ENCODE results near the gene MAN1B1.
A peak's percentile ranks its signal among the peaks of the same experiment; 100 is the strongest.

MAN1B1 gene

GRCh38 chr9:137086531-137087408, at the start of gene MAN1B1:
Gene MAN1B1, plus strand, starts transcription at chr9:137086985. Its CDS starts 15 bp downstream, at chr9:137087000.
- DNase-seq (ENCODE audit: low spot score): peak; percentile 99

GRCh38 chr9:137037035-137037434, 49.8 kb upstream of the MAN1B1 start:
- DNase-seq (ENCODE audit: low spot score): no peak

- DNase-seq (ENCODE audit: low spot score): no peak
These were observed 49.3 kb upstream of the MAN1B1 start for GRCh38 chr9:137037483-137037882.

DNA sequence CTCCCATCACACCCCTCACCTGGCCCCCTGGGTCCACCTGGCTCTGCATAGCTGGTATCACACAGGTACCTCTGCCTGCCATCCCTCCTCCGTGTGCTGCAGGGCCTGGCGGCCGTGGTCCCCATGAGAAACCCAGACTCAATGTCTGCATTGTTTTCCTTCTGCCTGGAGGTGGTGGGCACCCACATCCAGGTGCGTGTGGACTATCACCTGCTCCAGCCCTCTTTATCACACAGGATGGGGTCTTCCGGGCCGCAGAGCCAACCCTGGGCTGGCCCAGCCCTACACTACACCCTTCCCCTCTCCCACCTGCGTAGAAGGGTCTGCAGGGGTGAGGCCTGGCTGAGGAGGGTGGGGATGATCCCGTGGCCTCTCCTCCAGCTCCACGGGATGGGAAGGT, 47.9 kb upstream of the MAN1B1 start:
- DNase-seq (ENCODE audit: low spot score): no peak

DNA sequence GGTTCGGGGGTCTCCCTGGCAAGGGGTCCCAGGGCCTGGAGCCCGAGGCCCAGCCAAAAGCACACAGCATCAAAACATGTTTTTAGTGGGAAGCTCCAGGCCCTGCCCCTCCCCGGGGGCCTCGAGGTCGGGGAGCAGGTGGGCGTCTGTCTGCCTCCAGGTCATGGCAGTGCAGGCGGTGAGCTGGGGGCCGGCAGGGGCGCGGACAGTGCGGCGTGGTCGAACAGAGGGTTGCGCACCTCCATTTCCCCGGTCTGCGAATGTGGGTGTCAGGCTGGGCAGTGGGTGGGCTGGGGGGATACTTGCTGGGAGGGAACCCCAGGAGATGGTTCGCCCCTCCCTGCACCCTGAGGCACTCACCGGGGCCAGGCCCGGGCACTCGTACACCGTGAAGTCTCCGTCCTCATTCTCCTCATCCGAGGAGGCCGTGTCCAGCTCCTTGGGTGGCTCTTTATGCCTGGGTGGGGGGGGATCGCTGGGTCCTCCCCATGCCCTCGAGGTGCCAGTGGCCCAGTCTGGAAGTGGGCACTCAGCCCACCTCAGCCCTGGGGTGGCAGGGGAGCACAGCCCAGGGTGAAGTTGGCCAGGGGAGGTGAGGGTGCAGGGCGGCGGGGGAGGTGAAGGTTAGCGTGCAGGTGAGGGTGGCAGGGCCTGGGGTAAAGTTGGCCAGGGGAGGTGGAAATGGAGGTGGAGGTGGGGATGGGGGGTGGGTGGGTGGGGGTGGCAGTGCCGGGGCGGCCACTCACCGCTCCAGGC, 47.0 kb upstream of the MAN1B1 start:
- DNase-seq (ENCODE audit: low spot score): no peak

DNA sequence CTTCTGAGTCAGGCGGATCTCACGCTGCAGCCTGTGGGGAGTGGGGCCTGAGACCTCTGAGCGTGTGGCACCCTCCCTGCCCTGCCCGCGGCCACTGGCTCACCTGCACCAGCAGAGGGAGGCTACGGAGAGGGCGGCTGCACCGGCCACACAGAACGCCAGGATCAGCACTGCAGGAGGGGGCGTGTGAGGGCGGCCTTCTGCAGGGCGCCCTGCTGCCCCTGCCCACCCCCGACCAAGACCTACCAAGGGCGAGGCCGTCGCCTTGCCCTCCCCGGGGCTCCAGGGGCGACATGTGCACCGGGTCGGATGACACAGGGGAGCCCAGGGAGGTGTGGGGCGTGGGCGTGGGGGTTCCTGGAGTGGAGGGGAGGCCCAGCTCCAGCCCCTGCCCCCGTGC, 46.2 kb upstream of the MAN1B1 start:
- DNase-seq (ENCODE audit: low spot score): no peak

- no peak for DNase-seq (ENCODE audit: low spot score)
These were observed 45.7 kb upstream of the MAN1B1 start for GRCh38 chr9:137041124-137041523.

GRCh38 chr9:137042751-137043727, 43.7 kb upstream of the MAN1B1 start:
- DNase-seq (ENCODE audit: low spot score): no peak

- DNase-seq (ENCODE audit: low spot score): no peak
These were observed 42.7 kb upstream of the MAN1B1 start for GRCh38 chr9:137044037-137044436.

DNA sequence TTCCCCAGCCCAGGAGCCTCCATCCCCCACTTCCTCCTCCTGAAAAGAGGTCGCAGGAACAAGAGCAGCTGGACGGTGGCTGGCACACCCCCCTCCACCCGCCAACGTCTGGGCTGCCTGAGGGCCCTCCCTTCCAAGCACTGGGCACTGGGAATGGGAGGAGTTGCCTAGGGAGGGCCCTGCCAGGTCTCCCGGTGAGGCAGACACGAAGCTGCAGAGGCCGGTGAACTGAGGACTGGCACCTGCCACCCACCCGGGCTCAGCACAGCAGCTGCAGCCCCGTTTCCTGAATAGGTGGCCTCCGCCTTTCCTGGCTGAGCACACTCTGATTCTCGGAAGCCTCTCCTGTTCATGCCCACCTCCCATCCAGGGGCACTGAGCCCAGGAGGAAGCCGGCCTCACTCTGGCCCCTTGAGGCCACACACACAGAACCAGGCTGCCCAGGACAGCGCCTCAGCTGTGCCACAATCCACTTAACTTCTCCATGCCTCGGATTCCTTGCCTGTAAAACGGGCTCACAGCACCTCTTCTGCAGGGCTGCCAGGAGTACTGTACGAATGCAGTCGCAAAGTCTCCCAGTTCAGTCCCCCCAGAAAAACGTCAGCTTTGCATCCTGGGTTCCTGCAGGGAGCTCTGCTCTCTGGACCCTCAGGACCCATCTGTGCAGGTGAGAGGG, 42.1 kb upstream of the MAN1B1 start:
- DNase-seq (ENCODE audit: low spot score): no peak

DNA sequence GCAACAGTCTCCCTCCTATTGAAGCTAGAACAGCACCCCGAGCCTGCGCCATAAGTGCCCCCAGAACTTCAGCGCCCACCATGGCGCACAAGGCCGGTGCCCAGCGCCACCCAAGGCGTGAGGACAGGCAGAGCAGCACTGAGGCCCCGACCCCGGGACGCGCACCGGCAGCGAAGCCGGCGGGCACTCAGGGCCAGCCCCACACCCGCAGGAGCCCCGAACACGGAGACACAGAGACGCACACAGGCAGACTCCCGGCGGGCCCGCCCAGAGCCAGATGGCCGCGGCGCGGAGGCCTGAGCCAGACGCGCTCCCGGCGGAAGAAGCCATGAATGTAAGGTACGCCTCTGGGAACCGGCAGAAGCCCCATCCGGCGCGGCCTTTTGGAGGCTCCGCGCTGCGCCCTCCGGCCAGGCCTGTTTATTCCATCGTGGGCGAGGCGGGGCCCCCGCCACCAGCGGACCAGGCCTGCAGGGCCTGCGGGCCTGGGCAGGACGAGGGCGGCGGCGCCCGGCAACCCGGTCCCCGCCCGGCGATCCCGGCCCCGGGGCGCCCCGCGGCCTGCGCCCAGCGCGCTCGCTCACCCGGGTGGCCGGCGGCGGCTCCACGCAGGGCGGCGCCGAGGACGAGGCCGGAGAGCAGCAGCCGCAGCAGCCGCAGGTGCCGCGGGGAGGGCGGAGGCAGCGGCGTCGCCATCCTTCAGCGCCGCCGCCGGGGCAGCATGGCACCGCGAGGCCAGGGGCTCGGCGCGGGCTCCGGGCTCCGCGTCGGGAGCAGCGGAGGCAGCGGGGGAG, 41.3 kb upstream of the MAN1B1 start:
- peak; percentile 14 for DNase-seq (ENCODE audit: low spot score)

DNA sequence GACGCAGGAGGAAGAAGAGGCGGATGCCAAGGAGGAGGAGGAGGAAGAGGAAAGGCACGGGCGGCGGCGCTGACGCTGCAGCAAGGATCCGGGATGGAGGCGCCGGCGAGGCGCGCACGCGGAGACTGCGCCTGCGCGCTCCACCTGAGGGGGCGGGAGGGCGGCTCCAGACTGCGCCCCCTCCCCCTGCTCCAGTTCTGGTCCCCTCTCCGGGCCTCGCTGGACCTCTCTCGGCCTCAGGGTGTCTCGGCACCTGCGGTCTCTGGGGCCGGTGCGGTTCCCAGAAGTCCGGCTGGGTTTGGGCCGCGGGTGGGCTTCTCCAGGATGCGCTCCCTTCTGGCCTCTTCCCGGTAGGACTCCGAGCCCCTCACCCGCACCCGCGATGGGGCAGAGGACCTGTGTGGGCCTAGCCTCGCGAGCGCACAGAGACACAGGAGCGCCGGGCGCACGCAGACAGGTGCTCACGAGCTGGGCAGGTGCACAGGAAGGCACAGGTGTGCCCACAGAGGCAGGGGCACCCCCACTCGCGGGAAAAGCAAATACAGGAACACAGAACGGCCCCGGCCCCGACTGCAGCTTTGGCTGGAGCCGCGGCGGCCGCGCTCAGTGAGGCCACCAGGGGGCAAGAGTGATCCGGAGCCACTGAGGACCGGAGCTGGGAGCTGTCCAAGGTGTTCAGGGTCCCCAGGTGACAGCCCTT, 40.5 kb upstream of the MAN1B1 start, which contains the start of gene NPDC1:
Gene NPDC1, minus strand, starts transcription at position 90 of the 700 bp plus-strand sequence. CDS start 188 bp downstream, outside the sequence.
- peak; percentile 88 for DNase-seq (ENCODE audit: low spot score)

DNA sequence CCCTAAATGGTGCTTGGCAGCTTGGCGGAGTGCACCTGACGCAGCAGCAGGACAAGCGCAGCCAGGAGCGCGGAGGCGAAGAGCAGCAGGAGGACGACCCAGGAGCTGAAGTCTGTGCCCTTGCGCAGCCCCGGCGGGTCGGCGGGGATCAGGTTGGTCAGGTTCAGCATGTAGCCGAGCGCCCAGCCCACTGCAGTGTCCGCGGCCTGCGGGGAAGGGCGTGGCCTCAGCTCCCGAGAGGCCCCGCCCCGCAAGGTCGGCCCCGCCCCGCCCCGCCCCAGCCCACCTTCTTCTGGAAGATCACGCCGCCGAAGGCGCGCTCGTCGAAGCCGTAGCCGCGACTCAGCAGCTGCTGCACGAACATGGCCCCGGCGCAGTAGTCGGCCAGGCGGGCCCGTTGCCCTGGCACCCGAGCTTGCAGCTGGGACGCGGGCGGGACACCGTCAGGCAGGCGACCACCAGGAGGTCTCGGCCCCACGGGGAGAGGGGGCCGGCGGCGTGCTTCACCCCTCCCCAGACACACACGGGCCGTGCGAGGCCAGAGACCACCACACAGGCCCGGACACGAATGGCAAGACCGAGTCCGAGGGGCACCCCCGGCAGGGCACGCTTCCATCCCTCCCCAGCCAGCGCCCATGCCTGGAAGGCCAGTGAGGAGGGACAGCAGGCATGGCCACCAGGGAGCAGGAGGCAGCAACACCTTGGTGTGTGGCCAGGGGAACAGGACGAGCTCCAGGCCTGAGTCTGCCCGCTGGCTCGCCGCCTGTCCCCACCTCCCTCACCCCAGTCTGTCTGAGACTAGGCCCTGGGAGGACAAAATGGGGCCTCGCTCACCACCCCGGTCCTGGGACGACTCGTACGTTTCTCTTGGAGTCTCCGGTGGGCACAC, 37.9 kb upstream of the MAN1B1 start:
- no peak for DNase-seq (ENCODE audit: low spot score)

- DNase-seq (ENCODE audit: low spot score): peak; percentile 30
These were observed 37.0 kb upstream of the MAN1B1 start for GRCh38 chr9:137049544-137050449.

- no peak for DNase-seq (ENCODE audit: low spot score)
These were observed 36.2 kb upstream of the MAN1B1 start for GRCh38 chr9:137050570-137050969.

- no peak for DNase-seq (ENCODE audit: low spot score)
These were observed 35.5 kb upstream of the MAN1B1 start for GRCh38 chr9:137051145-137051724.

DNA sequence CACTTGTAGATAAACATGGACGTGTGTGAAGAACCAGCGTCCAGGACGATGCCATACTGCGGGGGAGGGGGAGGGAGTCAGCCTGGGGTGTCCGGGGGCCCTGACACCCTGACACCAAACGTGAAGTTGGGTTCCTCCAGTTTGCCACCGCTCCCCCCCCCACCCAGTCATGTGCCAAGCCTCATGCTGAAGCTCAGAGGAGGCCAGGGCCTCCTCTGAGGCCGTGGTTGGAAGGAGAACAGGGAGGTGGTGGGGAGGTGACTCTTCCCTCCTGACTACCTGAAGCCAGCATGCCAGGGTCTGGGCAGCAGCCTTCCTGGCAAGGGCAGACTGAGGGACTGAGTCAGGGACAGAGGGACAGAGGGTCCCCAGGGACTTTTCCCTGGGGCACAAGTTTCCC, 34.5 kb upstream of the MAN1B1 start:
- DNase-seq (ENCODE audit: low spot score): no peak

Measured in LoVo (cell line).